ENCODE measurements around the gene SEC16B.

- TF ChIP-seq, protein P1, sequence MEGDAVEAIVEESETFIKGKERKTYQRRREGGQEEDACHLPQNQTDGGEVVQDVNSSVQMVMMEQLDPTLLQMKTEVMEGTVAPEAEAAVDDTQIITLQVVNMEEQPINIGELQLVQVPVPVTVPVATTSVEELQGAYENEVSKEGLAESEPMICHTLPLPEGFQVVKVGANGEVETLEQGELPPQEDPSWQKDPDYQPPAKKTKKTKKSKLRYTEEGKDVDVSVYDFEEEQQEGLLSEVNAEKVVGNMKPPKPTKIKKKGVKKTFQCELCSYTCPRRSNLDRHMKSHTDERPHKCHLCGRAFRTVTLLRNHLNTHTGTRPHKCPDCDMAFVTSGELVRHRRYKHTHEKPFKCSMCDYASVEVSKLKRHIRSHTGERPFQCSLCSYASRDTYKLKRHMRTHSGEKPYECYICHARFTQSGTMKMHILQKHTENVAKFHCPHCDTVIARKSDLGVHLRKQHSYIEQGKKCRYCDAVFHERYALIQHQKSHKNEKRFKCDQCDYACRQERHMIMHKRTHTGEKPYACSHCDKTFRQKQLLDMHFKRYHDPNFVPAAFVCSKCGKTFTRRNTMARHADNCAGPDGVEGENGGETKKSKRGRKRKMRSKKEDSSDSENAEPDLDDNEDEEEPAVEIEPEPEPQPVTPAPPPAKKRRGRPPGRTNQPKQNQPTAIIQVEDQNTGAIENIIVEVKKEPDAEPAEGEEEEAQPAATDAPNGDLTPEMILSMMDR (conservative IDR thresholded peaks at IDR 0.05; ENCODE audit: low read length): no peak
- no peak for TF ChIP-seq EZH2phosphoT487 (IDR thresholded peaks at IDR 0.05; ENCODE audit: borderline replicate concordance, low read depth, low read length)
Measured at GRCh38 chr1:177937174-177937770, 32.6 kb downstream of the SEC16B start.

Measured in OCI-LY7 (cell line).